ENCODE measurements around the gene KRT86. TPM values are rescaled to one million over a fixed set of nuclear protein-coding genes. Genes with fewer than 3 reads are reported as not detected.
A peak's percentile ranks its signal among the peaks of the same experiment; 100 is the strongest.
"Not testable (repeated sequence)": the region's sequence is repeated elsewhere in the genome, so short reads cannot be mapped to it uniquely, and the experiment has no call there.

KRT86 gene
- total and polyA plus RNA-seq, 10 donors = 0.08 to 0.26 (median 0.13) TPM; not detected in 6

DNA sequence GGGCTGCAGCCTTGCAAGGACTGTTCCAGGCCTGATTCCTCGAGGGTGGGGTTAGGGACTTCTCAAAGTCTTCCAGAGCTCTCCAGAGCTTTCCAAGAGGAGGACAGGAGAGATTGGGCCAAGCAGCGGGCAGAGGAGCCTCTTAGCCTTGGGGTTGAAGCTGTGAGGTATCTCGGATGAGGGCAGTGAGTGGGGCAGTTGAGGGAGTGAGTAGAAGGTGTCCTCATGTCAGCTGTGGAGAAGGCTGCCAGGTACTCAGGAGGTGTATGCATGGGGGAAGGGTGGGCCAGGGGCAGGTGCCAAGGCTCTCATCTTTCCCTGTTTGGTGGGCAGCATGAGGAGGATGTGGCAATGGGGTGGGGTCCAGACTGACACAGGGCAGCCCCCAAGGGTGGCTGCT, 39.0 kb downstream of the KRT86 start:
- intact Hi-C loops (cut with DNase I; ENCODE audit: low total_unique reads) = no loop called here
- peaks cover 0 to 6% (median 3%) of the 10 kb centered on the region in 6 donors for H3K4me1 ChIP-seq
- no peaks in the 10 kb centered on the region for H3K9me3 ChIP-seq
- H3K27me3 ChIP-seq (replicated peaks in 1 of 7) = peaks cover under 1 to 46% (median 11%) of the 10 kb centered on the region in 7 donors
- 52 to 82% (median 64%) methylated on average over 3 of the region's 3 CpGs for WGBS, 5 donors
- no peak for TF ChIP-seq POLR2AphosphoS5 (IDR thresholded peaks at IDR 0.05)
- TF ChIP-seq POLR2A (IDR thresholded peaks at IDR 0.05) = no peak
- TF ChIP-seq, protein P1, sequence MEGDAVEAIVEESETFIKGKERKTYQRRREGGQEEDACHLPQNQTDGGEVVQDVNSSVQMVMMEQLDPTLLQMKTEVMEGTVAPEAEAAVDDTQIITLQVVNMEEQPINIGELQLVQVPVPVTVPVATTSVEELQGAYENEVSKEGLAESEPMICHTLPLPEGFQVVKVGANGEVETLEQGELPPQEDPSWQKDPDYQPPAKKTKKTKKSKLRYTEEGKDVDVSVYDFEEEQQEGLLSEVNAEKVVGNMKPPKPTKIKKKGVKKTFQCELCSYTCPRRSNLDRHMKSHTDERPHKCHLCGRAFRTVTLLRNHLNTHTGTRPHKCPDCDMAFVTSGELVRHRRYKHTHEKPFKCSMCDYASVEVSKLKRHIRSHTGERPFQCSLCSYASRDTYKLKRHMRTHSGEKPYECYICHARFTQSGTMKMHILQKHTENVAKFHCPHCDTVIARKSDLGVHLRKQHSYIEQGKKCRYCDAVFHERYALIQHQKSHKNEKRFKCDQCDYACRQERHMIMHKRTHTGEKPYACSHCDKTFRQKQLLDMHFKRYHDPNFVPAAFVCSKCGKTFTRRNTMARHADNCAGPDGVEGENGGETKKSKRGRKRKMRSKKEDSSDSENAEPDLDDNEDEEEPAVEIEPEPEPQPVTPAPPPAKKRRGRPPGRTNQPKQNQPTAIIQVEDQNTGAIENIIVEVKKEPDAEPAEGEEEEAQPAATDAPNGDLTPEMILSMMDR (IDR thresholded peaks at IDR 0.05 in 8 of 11, conservative IDR thresholded peaks at IDR 0.05 in 3 of 11) = no peak
- DNase-seq = no peak
- H3K27ac ChIP-seq = no peak overlapping the region
- no peaks in the 10 kb centered on the region for H3K36me3 ChIP-seq
- no peak overlapping the region for H3K4me3 ChIP-seq

DNA sequence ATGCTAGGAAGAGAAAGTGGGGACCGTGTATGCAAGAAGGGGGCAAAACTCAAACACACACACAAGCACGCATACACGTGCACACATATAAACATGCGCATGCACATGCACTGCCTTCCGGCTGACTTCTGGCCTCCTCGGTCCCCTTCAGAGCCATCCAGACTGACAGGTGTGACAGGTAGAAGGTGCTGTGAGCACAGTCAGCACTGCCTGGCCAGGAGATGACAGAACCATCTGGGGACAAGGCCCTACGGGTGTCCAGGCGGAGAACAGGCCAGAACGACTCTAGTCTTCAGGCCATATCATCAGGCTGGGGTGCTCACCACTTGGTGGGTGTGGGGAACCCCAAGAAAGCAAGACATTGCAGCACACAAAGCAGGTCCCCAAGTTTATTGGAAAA, 39.5 kb downstream of the KRT86 start:
- peaks cover 0 to under 1% (median 0%) of the 10 kb centered on the region in 6 donors for H3K4me1 ChIP-seq
- peaks cover 0 to 43% (median 6%) of the 10 kb centered on the region in 7 donors for H3K27me3 ChIP-seq (replicated peaks in 1 of 7)
- no peaks in the 10 kb centered on the region for H3K9me3 ChIP-seq
- no peaks in the 10 kb centered on the region for H3K36me3 ChIP-seq
- intact Hi-C loops (cut with DNase I; ENCODE audit: low total_unique reads) = no loop called here
- DNase-seq = no peak
- H3K27ac ChIP-seq = no peak overlapping the region
- no peak overlapping the region for H3K4me3 ChIP-seq
- 77 to 92% (median 84%) methylated on average over 8 to 9 of the region's 9 CpGs for WGBS, 5 donors
- TF ChIP-seq, protein P1 (IDR thresholded peaks at IDR 0.05 in 8 of 11, conservative IDR thresholded peaks at IDR 0.05 in 3 of 11) = no peak
- no peak for TF ChIP-seq POLR2A (IDR thresholded peaks at IDR 0.05)
- TF ChIP-seq POLR2AphosphoS5 (IDR thresholded peaks at IDR 0.05) = no peak

DNA sequence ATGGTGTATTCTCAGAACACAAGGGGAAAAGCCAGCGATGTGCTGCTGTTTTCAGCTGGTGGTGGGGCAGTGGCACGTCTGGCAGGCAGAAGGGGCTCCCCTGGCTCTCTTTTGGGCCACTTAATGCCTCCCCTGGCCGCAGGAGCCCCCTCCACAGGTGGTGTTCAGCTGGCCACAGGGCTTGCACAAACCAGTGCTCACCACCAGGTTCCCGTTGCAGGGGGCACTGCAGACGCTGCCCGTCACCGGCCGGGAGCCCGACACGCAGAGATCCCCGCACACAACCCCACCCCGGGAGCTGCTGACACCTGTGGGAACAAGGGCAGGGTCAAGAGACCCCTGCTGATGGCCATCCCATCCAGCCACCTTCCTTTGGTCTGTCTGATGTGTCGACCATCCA, 40.1 kb downstream of the KRT86 start:
- DNase-seq = no peak
- Histone ChIP-seq H3K36me3 (no peaks in the 10 kb centered on the region), H3K4me1 (no peaks in the 10 kb centered on the region), H3K4me3 (no peak overlapping the region), H3K27ac (no peak overlapping the region), H3K9me3 (no peaks in the 10 kb centered on the region), H3K27me3 (replicated peaks in 1 of 7) (peaks cover 0 to 42% (median 1%) of the 10 kb centered on the region in 7 donors)
- TF ChIP-seq POLR2A (IDR thresholded peaks at IDR 0.05) = no peak
- TF ChIP-seq, protein P1 (IDR thresholded peaks at IDR 0.05 in 8 of 11, conservative IDR thresholded peaks at IDR 0.05 in 3 of 11) = no peak
- no peak for TF ChIP-seq POLR2AphosphoS5 (IDR thresholded peaks at IDR 0.05)
- WGBS, 5 donors = 72 to 87% (median 83%) methylated on average over 4 to 13 of the region's 13 CpGs
- intact Hi-C loops (cut with DNase I; ENCODE audit: low total_unique reads) = no loop called here

DNA sequence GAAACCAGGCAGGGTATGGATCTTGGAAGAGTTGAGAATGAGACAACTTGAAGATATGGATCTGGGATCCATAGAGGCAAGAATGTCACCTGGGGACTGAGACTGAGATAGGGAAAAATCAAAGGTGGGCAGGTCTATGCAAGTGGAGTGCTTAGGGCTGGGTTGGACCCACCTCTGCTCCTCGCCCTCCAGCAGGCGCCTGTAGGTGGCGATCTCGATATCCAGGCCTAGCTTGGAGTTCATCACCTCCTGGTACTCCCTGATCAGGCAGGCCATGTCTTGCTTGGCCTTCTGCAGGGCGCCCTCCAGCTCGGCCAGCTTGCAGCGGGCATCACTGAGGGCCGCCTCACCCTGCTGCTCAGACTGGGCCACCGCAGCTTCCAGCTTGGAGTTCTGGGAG, 41.3 kb downstream of the KRT86 start:
- TF ChIP-seq, protein P1 (IDR thresholded peaks at IDR 0.05 in 8 of 11, conservative IDR thresholded peaks at IDR 0.05 in 3 of 11) = peak in 1 of 11 experiments; percentile 11
- H3K27me3 ChIP-seq (replicated peaks in 1 of 7) = peaks cover 0 to 40% (median 0%) of the 10 kb centered on the region in 7 donors
- 53 to 66% (median 65%) methylated on average over 9 of the region's 9 CpGs for WGBS, 5 donors
- DNase-seq; H3K4me1 ChIP-seq; H3K4me3 ChIP-seq; H3K27ac ChIP-seq; intact Hi-C loops (cut with DNase I; ENCODE audit: low total_unique reads); H3K36me3 ChIP-seq; H3K9me3 ChIP-seq: not testable (repeated sequence)

Data from spleen (tissue), 11 donors.